Astrocyte of the spinal cord (primary cell): Measurements from ENCODE around the gene HOXC13.

ENCODE experiments used
- DNase-seq: peaks from one replicate; pipeline ENCODE4 v3.0.0; 2011; ENCODE audit warnings: low read depth, low spot score
- H3K4me3 ChIP-seq: 2 replicates; pipeline ENCODE4 v1.5.1; 2011; ENCODE audit warnings: low read depth, mild to moderate bottlenecking, low read length, moderate library complexity
- CTCF ChIP-seq: IDR thresholded peaks from 2 replicates; pipeline ENCODE4 v1.5.1; 2012; ENCODE audit warnings: low read depth, mild to moderate bottlenecking, low read length, inconsistent platforms
- in situ Hi-C: cut with HindIII; loops from 2 replicates; pipeline ENCODE4 v1.10.0; 2017; ENCODE audit warnings: low sequenced_read_pairs

Gene HOXC13

GRCh38 chr12:53969588-53970259 is 31.1 kb downstream of the HOXC13 start:
- DNase-seq: no peak
- no peak for TF ChIP-seq CTCF
- in situ Hi-C loops: no loop called here
- H3K4me3 ChIP-seq: no peak overlapping the region

- no peak for TF ChIP-seq CTCF
- DNase-seq: no peak
- in situ Hi-C loops: no loop called here
- no peak overlapping the region for H3K4me3 ChIP-seq
These were observed 31.8 kb downstream of the HOXC13 start for GRCh38 chr12:53970451-53970850.

GRCh38 chr12:53971129-53971528 is 32.5 kb downstream of the HOXC13 start:
- no peak for DNase-seq
- no peak for TF ChIP-seq CTCF
- no peak overlapping the region for H3K4me3 ChIP-seq
- in situ Hi-C loops: no loop called here

- DNase-seq: no peak
- in situ Hi-C loops: no loop called here
- no peak overlapping the region for H3K4me3 ChIP-seq
- no peak for TF ChIP-seq CTCF
These were observed 33.1 kb downstream of the HOXC13 start for GRCh38 chr12:53971686-53972085.

GRCh38 chr12:53972152-53972702 is 33.6 kb downstream of the HOXC13 start:
- in situ Hi-C loops: no loop called here
- H3K4me3 ChIP-seq: no peak overlapping the region
- no peak for TF ChIP-seq CTCF
- DNase-seq: no peak

- TF ChIP-seq CTCF: no peak
- no peak within 1 kb of the TSS for H3K4me3 ChIP-seq
- in situ Hi-C loops: no loop called here
- no peak for DNase-seq
These were observed 34.1 kb downstream of the HOXC13 start, which contains the start of gene HOXC11 for GRCh38 chr12:53972722-53973235. Gene HOXC11, plus strand, starts transcription at chr12:53973126. Its CDS starts 116 bp downstream, at chr12:53973242.
